GM12878 (cell line): ENCODE results near the gene MYB. TPM values are rescaled to one million over a fixed set of nuclear protein-coding genes. Genes with fewer than 3 reads are reported as not detected.
"Not testable (repeated sequence)": the region's sequence is repeated elsewhere in the genome, so short reads cannot be mapped to it uniquely, and the experiment has no call there.

ENCODE experiments used
- ATAC-seq: fragments of 200-7000 bp; cut with Tn5 transposase; 3 replicates; pipeline ENCODE4 v1.9.1; 2020; ENCODE audit warnings: mild to moderate bottlenecking, moderate library complexity
- BruUV-seq: library from RNA; stranded (reverse); fragments of 400-500 nt; replicated peaks from 2 replicates; lab custom pipeline; 2021; lab: Mats Ljungman, UMichigan
- CTCF ChIA-PET: fragments of 300-600 bp; sonication (Branson Sonifier 250); formaldehyde crosslinking; extraction: SDS; loops from one replicate; lab custom pipeline; 2021; ENCODE audit warnings: inconsistent platforms; lab: Yijun Ruan, JAX
- POLR2A ChIA-PET: fragments of 350-600 bp; formaldehyde crosslinking; extraction: SDS; loops from one replicate; lab custom pipeline; 2021; ENCODE audit warnings: inconsistent platforms; lab: Charles Lee
- RAD21 ChIA-PET: fragments of 300-600 bp; sonication (Branson Sonifier 250); formaldehyde crosslinking; loops from one replicate; lab custom pipeline; 2023; ENCODE audit warnings: antibody characterized with exemption; ENCODE audit not compliant: unreplicated experiment; lab: Charles Lee
- SMC1A ChIA-PET: fragments of 300-600 bp; sonication (Branson Sonifier 250); formaldehyde crosslinking; loops from one replicate; lab custom pipeline; 2023; ENCODE audit not compliant: unreplicated experiment, uncharacterized antibody; lab: Charles Lee
- DNase-seq: peaks from one replicate; pipeline ENCODE4 v3.0.0-alpha.2; 2011; ENCODE audit warnings: low read depth, low spot score
- FAIRE-seq: peaks from 3 replicates; lab custom pipeline; 2011; peaks lifted over from hg19 to GRCh38; lab: Jason Lieb, UNC
- H2AFZ ChIP-seq: 2 replicates; pipeline ENCODE4 v1.6.0; 2011; ENCODE audit warnings: low read depth, low read length, control low read depth; ENCODE audit not compliant: control insufficient read depth
- H3K27ac ChIP-seq: 2 replicates; pipeline ENCODE4 v1.5.1; 2011; ENCODE audit warnings: control low read depth; ENCODE audit not compliant: control insufficient read depth, insufficient read depth
- H3K27me3 ChIP-seq, 2 experiments: replicated peaks in 1 of 2; 2 replicates each; pipeline versions ENCODE4 v1.6.0 to v1.6.1; 2011; ENCODE audit warnings: low read length in 1 of 2; ENCODE audit not compliant: control insufficient read depth in 2 of 2, insufficient read depth in 2 of 2
- H3K36me3 ChIP-seq, 2 experiments: 2 replicates each; pipeline ENCODE4 v1.5.1; 2011; ENCODE audit warnings: low read length in 1 of 2; ENCODE audit not compliant: control insufficient read depth in 2 of 2, insufficient read depth in 2 of 2
- H3K4me1 ChIP-seq: 2 replicates; pipeline ENCODE4 v1.6.1; 2011; ENCODE audit warnings: mild to moderate bottlenecking, low read length, moderate library complexity, mixed read lengths; ENCODE audit not compliant: control insufficient read depth, insufficient read depth
- H3K4me2 ChIP-seq: 2 replicates; pipeline ENCODE4 v1.6.0; 2011; ENCODE audit warnings: control low read depth; ENCODE audit not compliant: control insufficient read depth, insufficient read depth
- H3K4me3 ChIP-seq: fragments of 200-600 bp; sonication (generic); 2 replicates; pipeline ENCODE4 v1.5.1; 2016
- H3K79me2 ChIP-seq: 2 replicates; pipeline ENCODE4 v1.6.0; 2011; ENCODE audit warnings: low read length; ENCODE audit not compliant: control insufficient read depth, insufficient read depth
- H3K9ac ChIP-seq: 2 replicates; pipeline ENCODE4 v1.8.0; 2011; ENCODE audit warnings: low read length, control low read depth, mixed read lengths; ENCODE audit not compliant: control insufficient read depth, insufficient read depth
- H3K9me3 ChIP-seq: replicated peaks from 3 replicates; pipeline ENCODE4 v1.5.1; 2011; ENCODE audit warnings: mild to moderate bottlenecking, low read length; ENCODE audit not compliant: control insufficient read depth, insufficient read depth
- H4K20me1 ChIP-seq: 2 replicates; pipeline ENCODE4 v1.6.0; 2011; ENCODE audit not compliant: control insufficient read depth, insufficient read depth
- BACH1 ChIP-seq: fragments of 450-650 bp; IDR thresholded peaks from 2 replicates; pipeline ENCODE4 v1.6.1; 2017; ENCODE audit warnings: mild to moderate bottlenecking, borderline replicate concordance
- WGBS: methylation state at CpG from one replicate; pipeline ENCODE4 v1.1.6; 2016; ENCODE audit warnings: low lambda C conversion rate; ENCODE audit not compliant: insufficient replicate concordance, insufficient coverage; ENCODE audit errors: missing lambda C conversion rate; 5-methylcytosine and 5-hydroxymethylcytosine counted together
- in situ Hi-C: fragments of 300-500 bp; cut with MboI; formaldehyde crosslinking; loops from 9 replicates; pipeline ENCODE4 v1.14.3; 2018; ENCODE audit warnings: mixed read lengths
- intact Hi-C: fragments of 100-400 bp; cut with micrococcal nuclease; formaldehyde crosslinking; loops from one replicate; pipeline ENCODE4 v1.14.2; 2022; ENCODE audit not compliant: unreplicated experiment
- polyA plus RNA-seq, 11 experiments: library from polyadenylated mRNA; depleted of rRNA in 4 of 11; unstranded in 6 of 11; stranded (reverse) in 5 of 11; fragments of >200 nt; fragmentation: Nextera tagmentation in 4 of 11; fragmentation: Illumina TruSeq in 1 of 11; extraction: Ambion mirVana in 4 of 11; extraction: Trizol in 1 of 11; gene quantifications; 1 replicate in 1 of 11; 2 replicates in 10 of 11; pipeline versions ENCODE4 v1.2.1 to v1.2.3, GENCODE V29; 2011 to 2016; ENCODE audit warnings: inconsistent platforms in 2 of 11, missing spikeins in 2 of 11, low read depth in 1 of 11
- total RNA-seq, 4 experiments: library from RNA; depleted of rRNA in 3 of 4; stranded (reverse); fragments of >200 nt in 3 of 4; fragmentation: Illumina TruSeq in 1 of 4; extraction: Trizol in 1 of 4; gene quantifications; 2 replicates each; pipeline versions ENCODE4 v1.2.1 to v1.2.3, GENCODE V29; 2013 to 2021

MYB gene
- total and polyA plus RNA-seq, 10 of the 15 experiments (the other 5 are each of a cell fraction or from before 2014, with no cell fraction given): 7.0 to 29.8 (median 21.5) TPM

GRCh38 chr6:135244805-135245204 is 63.7 kb downstream of the MYB start:
- TF ChIP-seq BACH1: no peak
- Histone ChIP-seq H4K20me1 (no peaks in the 10 kb centered on the region), H2AFZ (no peak overlapping the region), H3K27ac (no peak overlapping the region), H3K4me2 (no peak overlapping the region), H3K27me3 (no peaks in the 10 kb centered on the region), H3K9ac (no peak overlapping the region), H3K4me1 (no peaks in the 10 kb centered on the region), H3K9me3 (no peaks in the 10 kb centered on the region), H3K36me3 (no peaks in the 10 kb centered on the region), H3K79me2 (no peaks in the 10 kb centered on the region), H3K4me3 (no peak overlapping the region)
- intact Hi-C loops: no loop called here
- ChIA-PET SMC1A (interaction anchor here (0.9 kb wide), 1 partner anchor 200 kb away, joined by 4 read pairs; no protein-coding TSS in a partner anchor), POLR2A (no interaction called here), CTCF (interaction anchor here (1.2 kb wide), 1 partner anchor 178 kb away, joined by 3 read pairs; no protein-coding TSS in a partner anchor), RAD21 (no interaction called here)
- in situ Hi-C loops: loop anchor here (25.0 kb wide), 1 partner anchor 167 kb away; no protein-coding TSS in a partner anchor
- ATAC-seq (no peak), DNase-seq (no peak), FAIRE-seq (no peak)
- WGBS: 98% methylated on average over 6 of the region's 6 CpGs
- BruUV-seq: no TSS peak

GRCh38 chr6:135246412-135247012 is 65.4 kb downstream of the MYB start:
- H3K9me3 ChIP-seq, H4K20me1 ChIP-seq, DNase-seq, H3K4me2 ChIP-seq, ATAC-seq, SMC1A ChIA-PET, H3K79me2 ChIP-seq, H3K4me1 ChIP-seq, H3K27me3 ChIP-seq, FAIRE-seq, H3K36me3 ChIP-seq, BruUV-seq, H3K9ac ChIP-seq, H3K27ac ChIP-seq, CTCF ChIA-PET, intact Hi-C loops, H3K4me3 ChIP-seq, RAD21 ChIA-PET, H2AFZ ChIP-seq: not testable (repeated sequence)
- POLR2A ChIA-PET: interaction anchor here (0.6 kb wide), 1 partner anchor 10 kb away, joined by 3 read pairs; no protein-coding TSS in a partner anchor
- WGBS: 74% methylated on average over 8 of the region's 8 CpGs
- in situ Hi-C loops: loop anchor here (25.0 kb wide), 1 partner anchor 166 kb away; no protein-coding TSS in a partner anchor
